Mesendoderm (in vitro differentiated cells): ENCODE results near the gene TBC1D10B.

Source experiments
- DNase-seq: peaks from one replicate; pipeline ENCODE4 v3.0.0; 2013
- H2AK5ac ChIP-seq: 2 replicates; pipeline ENCODE4 v1.6.1; 2013; ENCODE audit warnings: low read length, inconsistent platforms
- H2BK120ac ChIP-seq: 2 replicates; pipeline ENCODE4 v1.6.1; 2013; ENCODE audit warnings: low read depth, mild to moderate bottlenecking, low read length, moderate library complexity, mixed read lengths
- H2BK15ac ChIP-seq: replicated peaks from 2 replicates; pipeline ENCODE4 v1.6.1; 2013; ENCODE audit warnings: low read depth, mild to moderate bottlenecking, moderate library complexity
- H2BK5ac ChIP-seq: 2 replicates; pipeline ENCODE4 v1.6.1; 2013; ENCODE audit warnings: low read length, inconsistent platforms
- H3K18ac ChIP-seq: 2 replicates; pipeline ENCODE4 v1.6.1; 2013; ENCODE audit warnings: mild to moderate bottlenecking, low read length, mixed read lengths
- H3K23ac ChIP-seq: one replicate; pipeline ENCODE4 v1.6.1; 2013; ENCODE audit warnings: low read length
- H3K27ac ChIP-seq: 2 replicates; pipeline ENCODE4 v1.5.1; 2013; ENCODE audit warnings: low read depth, mild to moderate bottlenecking, inconsistent platforms, low read length, moderate library complexity
- H3K27me3 ChIP-seq: 2 replicates; pipeline ENCODE4 v1.6.1; 2013; ENCODE audit warnings: low read length, control low read depth, mild to moderate bottlenecking, inconsistent platforms; ENCODE audit not compliant: insufficient read depth, poor library complexity
- H3K36me3 ChIP-seq: 2 replicates; pipeline ENCODE4 v1.6.1; 2013; ENCODE audit warnings: low read length, inconsistent platforms; ENCODE audit not compliant: control insufficient read depth, insufficient read depth
- H3K4ac ChIP-seq: one replicate; pipeline ENCODE4 v1.6.1; 2013; ENCODE audit warnings: low read depth, mild to moderate bottlenecking, low read length, moderate library complexity
- H3K4me1 ChIP-seq: 2 replicates; pipeline ENCODE4 v1.6.1; 2013; ENCODE audit warnings: low read depth, low read length, inconsistent platforms; ENCODE audit not compliant: control insufficient read depth
- H3K4me2 ChIP-seq: 2 replicates; pipeline ENCODE4 v1.6.1; 2013; ENCODE audit warnings: low read length
- H3K4me3 ChIP-seq: 2 replicates; pipeline ENCODE4 v1.5.1; 2013; ENCODE audit warnings: mild to moderate bottlenecking, low read length
- H3K56ac ChIP-seq: one replicate; pipeline ENCODE4 v1.6.1; 2013; ENCODE audit warnings: low read length
- H3K79me1 ChIP-seq: 2 replicates; pipeline ENCODE4 v1.6.1; 2013; ENCODE audit warnings: low read length, inconsistent platforms
- H3K79me2 ChIP-seq: 2 replicates; pipeline ENCODE4 v1.6.1; 2013; ENCODE audit warnings: mild to moderate bottlenecking, low read length; ENCODE audit not compliant: control insufficient read depth, insufficient read depth
- H3K9ac ChIP-seq: 2 replicates; pipeline ENCODE4 v1.6.1; 2013; ENCODE audit warnings: low read length, inconsistent platforms
- H4K5ac ChIP-seq: one replicate; pipeline ENCODE4 v1.6.1; 2013; ENCODE audit warnings: low read length
- H4K8ac ChIP-seq: one replicate; pipeline ENCODE4 v1.6.1; 2013; ENCODE audit warnings: low read depth, mild to moderate bottlenecking, control low read depth, low read length, moderate library complexity
- WGBS: extraction: QIAGEN DNeasy Blood & Tissue Kit; methylation state at CpG from one replicate; pipeline ENCODE4 v1.1.7; 2013; ENCODE audit warnings: low lambda C conversion rate, missing lambda C conversion rate; ENCODE audit not compliant: insufficient coverage; ENCODE audit errors: extremely low coverage; 5-methylcytosine and 5-hydroxymethylcytosine counted together

The TBC1D10B gene

DNA sequence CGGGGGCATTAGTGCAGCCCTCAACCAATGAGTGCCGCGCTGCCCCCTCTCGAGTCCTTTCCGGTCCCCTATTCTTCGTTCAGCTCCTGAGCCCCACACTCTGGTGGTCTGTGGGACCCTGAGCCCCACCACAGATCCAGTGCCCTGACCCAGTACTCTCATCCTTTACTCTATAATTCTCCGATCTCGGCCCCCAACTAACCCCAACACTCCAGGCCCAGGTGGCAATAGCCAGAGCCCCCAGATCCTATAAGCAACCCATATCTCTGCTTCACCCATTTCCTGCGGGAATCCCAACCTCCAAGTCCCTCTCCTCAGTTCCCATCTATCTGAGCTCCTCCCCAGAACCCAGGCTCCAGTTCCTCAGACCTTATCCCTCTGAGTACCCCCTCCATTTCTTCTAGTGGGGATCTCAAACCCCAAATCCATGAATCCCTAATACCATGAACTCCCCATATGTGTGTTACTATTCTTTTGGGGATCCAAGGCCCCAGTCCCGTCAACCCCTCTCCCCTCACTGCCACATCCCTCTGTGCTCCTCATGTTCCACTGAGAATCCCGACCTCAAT, 1.0 kb upstream of the TBC1D10B start:
- Histone ChIP-seq H3K79me2 (peaks cover 28% of the 10 kb centered on the region), H3K27ac (peak overlapping the region; percentile 13), H3K18ac (no peak overlapping the region), H3K4ac (no peak overlapping the region), H3K79me1 (peaks cover 23% of the 10 kb centered on the region), H3K4me3 (no peak overlapping the region), H3K4me2 (peak overlapping the region; percentile 64), H3K56ac (peak overlapping the region; percentile 69), H2AK5ac (peak overlapping the region; percentile 36), H3K36me3 (no peaks in the 10 kb centered on the region), H2BK5ac (no peak overlapping the region), H2BK120ac (no peak overlapping the region), H2BK15ac (no peak overlapping the region), H3K9ac (peak overlapping the region; percentile 62), H3K27me3 (no peaks in the 10 kb centered on the region), H4K5ac (peak overlapping the region; percentile 84), H3K4me1 (peaks cover 20% of the 10 kb centered on the region), H4K8ac (no peak overlapping the region), H3K23ac (no peak overlapping the region)
- no CpG with 5 or more reads among the region's 11 CpGs for WGBS
- no peak for DNase-seq

DNA sequence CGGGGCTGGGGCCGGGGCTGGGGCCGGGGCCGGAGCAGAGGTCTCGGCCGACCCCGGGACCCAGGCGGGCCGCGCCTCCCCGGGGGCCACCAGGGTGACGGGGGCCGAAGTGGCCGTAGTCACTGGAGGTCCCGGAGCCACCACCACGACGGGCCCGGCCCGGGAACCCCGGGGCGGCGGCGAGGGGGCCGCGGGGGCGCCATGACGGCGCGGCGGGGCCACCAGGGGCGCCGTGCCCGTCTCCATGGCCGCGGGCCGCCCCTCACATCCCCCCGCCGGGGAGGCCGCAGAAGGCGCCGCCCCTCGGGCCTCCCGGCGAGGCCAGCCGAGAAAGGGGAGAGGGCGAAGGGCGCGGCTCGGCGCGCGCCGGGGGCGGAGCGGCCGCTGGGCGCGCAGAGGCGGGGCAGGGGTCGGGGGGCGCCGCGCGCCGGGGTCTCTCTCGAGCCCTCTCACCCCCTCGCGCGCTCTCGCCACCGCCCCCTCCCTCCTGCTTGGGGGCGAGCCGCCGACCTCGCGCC, 297 bp downstream of the TBC1D10B start:
- peak overlapping the region; percentile 43 for H3K4me3 ChIP-seq
- H3K79me1 ChIP-seq: peaks cover 27% of the 10 kb centered on the region
- no peak overlapping the region for H2AK5ac ChIP-seq
- H3K36me3 ChIP-seq: peaks cover 2% of the 10 kb centered on the region
- no peak for DNase-seq
- no peak overlapping the region for H2BK15ac ChIP-seq
- peaks cover 30% of the 10 kb centered on the region for H3K79me2 ChIP-seq
- peak overlapping the region; percentile 84 for H3K9ac ChIP-seq
- H3K27ac ChIP-seq: peak overlapping the region; percentile 64
- no peak overlapping the region for H3K4me2 ChIP-seq
- H3K18ac ChIP-seq: peak overlapping the region; percentile 44
- H3K4ac ChIP-seq: peak overlapping the region; percentile 86
- no peak overlapping the region for H3K23ac ChIP-seq
- H3K4me1 ChIP-seq: peaks cover 20% of the 10 kb centered on the region
- H2BK120ac ChIP-seq: peak overlapping the region; percentile 18
- no peak overlapping the region for H4K8ac ChIP-seq
- H3K56ac ChIP-seq: peak overlapping the region; percentile 87
- H2BK5ac ChIP-seq: no peak overlapping the region
- whole genome bisulfite sequencing: no CpG with 5 or more reads among the region's 76 CpGs
- no peaks in the 10 kb centered on the region for H3K27me3 ChIP-seq
- H4K5ac ChIP-seq: no peak overlapping the region

DNA sequence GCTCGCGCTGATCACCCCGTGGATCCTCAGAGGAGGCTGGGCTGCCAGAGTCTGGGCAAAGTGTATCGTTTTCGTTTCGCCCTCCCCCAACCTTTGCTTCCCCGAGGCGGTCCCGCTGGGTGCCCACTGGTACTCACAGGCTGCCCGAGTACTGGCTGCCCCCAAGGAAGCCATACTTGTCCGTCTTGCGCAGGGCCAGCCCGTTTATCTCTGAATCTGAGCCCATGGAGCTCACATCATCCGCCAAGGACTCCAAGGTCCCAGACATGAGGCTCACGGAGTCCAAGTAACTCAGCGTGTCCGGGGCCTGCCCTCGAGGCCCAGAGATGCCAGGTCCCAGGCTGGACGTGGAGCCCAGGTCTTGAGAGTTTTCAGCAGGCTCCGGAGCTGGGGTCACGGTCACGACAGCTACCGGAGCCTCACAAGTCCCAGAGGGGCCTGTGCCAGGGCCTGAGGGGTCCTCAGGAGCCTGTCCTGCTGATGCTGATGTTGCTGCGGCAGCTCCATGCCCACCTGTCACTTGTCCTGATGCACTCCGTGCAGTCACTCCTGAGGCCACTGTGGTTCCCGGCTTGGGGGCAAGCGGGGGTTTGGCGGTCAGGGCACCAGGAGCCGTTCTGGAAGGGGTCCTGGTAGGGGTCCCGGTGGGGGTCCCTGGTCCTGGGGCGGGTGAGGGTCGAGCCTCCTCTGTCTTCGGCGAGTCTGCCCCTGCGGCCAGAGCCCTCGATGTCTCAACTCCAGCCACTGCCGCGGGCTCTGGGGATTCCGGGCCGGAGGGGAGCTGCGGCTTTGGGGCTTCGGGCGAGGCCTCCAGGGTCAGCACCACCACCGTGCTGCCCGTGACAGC, 980 bp downstream of the TBC1D10B start:
- peak overlapping the region; percentile 44 for H3K18ac ChIP-seq
- H3K56ac ChIP-seq: peak overlapping the region; percentile 87
- H3K23ac ChIP-seq: no peak overlapping the region
- no peak overlapping the region for H4K5ac ChIP-seq
- H3K79me1 ChIP-seq: peaks cover 27% of the 10 kb centered on the region
- no peak for DNase-seq
- H4K8ac ChIP-seq: no peak overlapping the region
- H3K36me3 ChIP-seq: peaks cover 2% of the 10 kb centered on the region
- peaks cover 20% of the 10 kb centered on the region for H3K4me1 ChIP-seq
- H3K79me2 ChIP-seq: peaks cover 30% of the 10 kb centered on the region
- peak overlapping the region; percentile 18 for H2BK120ac ChIP-seq
- H3K4ac ChIP-seq: peak overlapping the region; percentile 86
- H3K27ac ChIP-seq: no peak overlapping the region
- peak overlapping the region; percentile 96 for H3K4me2 ChIP-seq
- no peak overlapping the region for H2AK5ac ChIP-seq
- H3K9ac ChIP-seq: peak overlapping the region; percentile 84
- H3K27me3 ChIP-seq: no peaks in the 10 kb centered on the region
- no CpG with 5 or more reads among the region's 45 CpGs for WGBS
- H2BK5ac ChIP-seq: no peak overlapping the region
- no peak overlapping the region for H2BK15ac ChIP-seq
- peak overlapping the region; percentile 5 for H3K4me3 ChIP-seq

DNA sequence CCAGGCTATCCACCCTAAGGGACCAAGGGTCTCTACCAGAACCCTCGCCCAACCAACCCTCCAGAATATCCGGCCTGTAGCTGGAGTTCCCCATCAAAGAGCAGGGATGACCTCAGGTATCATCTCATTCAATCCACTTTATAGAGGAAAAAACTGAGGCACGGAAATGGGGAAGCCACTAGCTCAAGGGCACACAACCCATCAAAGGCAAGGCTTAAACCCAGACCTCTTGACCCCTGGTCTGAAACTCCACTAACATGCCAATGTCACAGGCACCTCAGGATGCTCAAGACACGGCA, 1.6 kb downstream of the TBC1D10B start:
- H2BK120ac ChIP-seq: no peak overlapping the region
- H3K27me3 ChIP-seq: no peaks in the 10 kb centered on the region
- peak overlapping the region; percentile 5 for H3K4me3 ChIP-seq
- no peak overlapping the region for H3K23ac ChIP-seq
- no CpG with 5 or more reads among the region's 4 CpGs for WGBS
- peaks cover 27% of the 10 kb centered on the region for H3K79me1 ChIP-seq
- H3K27ac ChIP-seq: no peak overlapping the region
- no peak overlapping the region for H4K5ac ChIP-seq
- no peak overlapping the region for H2BK15ac ChIP-seq
- DNase-seq: no peak
- H3K4ac ChIP-seq: no peak overlapping the region
- peaks cover 20% of the 10 kb centered on the region for H3K4me1 ChIP-seq
- H2AK5ac ChIP-seq: no peak overlapping the region
- H3K36me3 ChIP-seq: peaks cover 2% of the 10 kb centered on the region
- H3K9ac ChIP-seq: peak overlapping the region; percentile 84
- no peak overlapping the region for H4K8ac ChIP-seq
- H3K79me2 ChIP-seq: peaks cover 30% of the 10 kb centered on the region
- peak overlapping the region; percentile 96 for H3K4me2 ChIP-seq
- H3K56ac ChIP-seq: peak overlapping the region; percentile 87
- H2BK5ac ChIP-seq: no peak overlapping the region
- no peak overlapping the region for H3K18ac ChIP-seq

DNA sequence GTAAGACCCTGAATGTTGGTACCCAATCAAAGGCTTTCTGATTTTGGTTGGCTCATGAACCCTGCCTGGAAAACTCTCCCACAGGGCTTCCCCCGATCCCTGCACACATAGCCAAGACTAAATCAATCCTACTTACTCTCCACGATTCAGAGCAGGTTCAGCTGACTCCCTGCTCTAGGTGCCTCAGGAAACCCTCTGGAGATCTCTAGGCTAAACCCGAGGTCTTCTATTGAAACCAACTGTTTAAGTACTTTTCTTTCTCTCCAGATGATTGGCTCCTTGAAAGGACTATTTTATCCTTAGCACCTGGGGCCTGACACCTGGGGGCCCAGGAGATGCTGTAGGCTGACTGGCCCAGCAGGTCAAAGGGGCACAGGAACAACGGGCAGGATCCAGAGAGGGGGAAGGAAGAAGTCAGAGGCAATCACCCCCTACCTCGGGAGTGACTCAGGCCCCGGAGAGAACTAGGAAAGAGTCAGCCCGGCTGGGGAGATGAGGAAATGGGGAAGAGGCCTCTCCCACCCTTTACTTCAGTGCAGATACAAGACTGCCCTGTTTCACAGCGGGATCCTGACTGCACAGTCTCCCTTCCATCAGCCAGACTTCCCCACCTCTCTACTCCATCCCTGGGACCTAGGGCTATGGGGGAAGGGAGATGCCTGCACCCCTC, 2.0 kb downstream of the TBC1D10B start:
- Histone ChIP-seq H3K79me2 (peaks cover 30% of the 10 kb centered on the region), H3K4me1 (peaks cover 20% of the 10 kb centered on the region), H3K27ac (no peak overlapping the region), H3K9ac (peak overlapping the region; percentile 84), H3K4ac (no peak overlapping the region), H4K5ac (no peak overlapping the region), H3K36me3 (peaks cover 2% of the 10 kb centered on the region), H2BK15ac (no peak overlapping the region), H4K8ac (no peak overlapping the region), H2AK5ac (no peak overlapping the region), H3K79me1 (peaks cover 27% of the 10 kb centered on the region), H2BK120ac (no peak overlapping the region), H2BK5ac (no peak overlapping the region), H3K4me3 (peak overlapping the region; percentile 5), H3K56ac (peak overlapping the region; percentile 87), H3K23ac (no peak overlapping the region), H3K27me3 (no peaks in the 10 kb centered on the region), H3K18ac (no peak overlapping the region), H3K4me2 (peak overlapping the region; percentile 96)
- no CpG with 5 or more reads among the region's 8 CpGs for WGBS
- no peak for DNase-seq
